Kidney (tissue), 14 donors: ENCODE results near the gene TMEM40. TPM values are rescaled to one million over a fixed set of nuclear protein-coding genes. Genes with fewer than 3 reads are reported as not detected.
"Not testable (repeated sequence)": the region's sequence is repeated elsewhere in the genome, so short reads cannot be mapped to it uniquely, and the experiment has no call there.

Experiments
- DNase-seq, 5 donors: peaks; one replicate each; pipeline ENCODE4 v3.0.0-alpha.2; 2013 to 2020
- FAIRE-seq: peaks from 2 replicates; lab custom pipeline; 2012; peaks lifted over from hg19 to GRCh38; lab: Jason Lieb, UNC
- H3K27ac ChIP-seq, 2 donors: one replicate each; pipeline ENCODE4 v1.7.0; 2013; ENCODE audit warnings: low read depth in 2 of 2, low read length in 2 of 2, inconsistent platforms in 1 of 2
- H3K27me3 ChIP-seq: one replicate; pipeline ENCODE4 v1.7.1; 2013; ENCODE audit warnings: low read length, inconsistent platforms; ENCODE audit not compliant: control insufficient read depth, insufficient read depth
- H3K36me3 ChIP-seq, 3 donors: one replicate each; pipeline versions ENCODE4 v1.7.0 to v1.7.1; 2013; ENCODE audit warnings: low read length in 3 of 3, control low read depth in 1 of 3, inconsistent platforms in 1 of 3; ENCODE audit not compliant: insufficient read depth in 3 of 3, control insufficient read depth in 2 of 3
- H3K4me1 ChIP-seq, 3 donors: one replicate each; pipeline versions ENCODE4 v1.7.0 to v1.7.1; 2013; ENCODE audit warnings: low read length in 3 of 3, inconsistent platforms in 1 of 3, low read depth in 1 of 3; ENCODE audit not compliant: control insufficient read depth in 2 of 3, insufficient read depth in 2 of 3
- H3K4me3 ChIP-seq, 3 donors: one replicate each; pipeline versions ENCODE4 v1.7.0 to v1.8.1; 2013; ENCODE audit warnings: low read length in 3 of 3, control low read depth in 1 of 3, inconsistent platforms in 1 of 3
- H3K9ac ChIP-seq, 3 donors: one replicate each; pipeline versions ENCODE4 v1.7.0 to v1.7.1; 2013; ENCODE audit warnings: low read length in 3 of 3, control low read depth in 1 of 3, inconsistent platforms in 1 of 3
- H3K9me3 ChIP-seq, 3 donors: one replicate each; pipeline versions ENCODE4 v1.7.0 to v1.7.1; 2013; ENCODE audit warnings: low read length in 3 of 3, control low read depth in 1 of 3, inconsistent platforms in 1 of 3; ENCODE audit not compliant: control insufficient read depth in 2 of 3, insufficient read depth in 1 of 3
- CTCF ChIP-seq: IDR thresholded peaks from 3 replicates; pipeline ENCODE4 v1.5.1; 2012; ENCODE audit warnings: mild to moderate bottlenecking, moderate library complexity, borderline replicate concordance; ENCODE audit not compliant: insufficient read depth; ENCODE audit errors: extremely low read depth
- intact Hi-C: fragments of 100-400 bp; cut with DNase I; formaldehyde crosslinking; loops from one replicate; pipeline ENCODE4 v1.11.1; 2022
- polyA plus RNA-seq: library from polyadenylated mRNA; stranded (reverse); fragments of 350-450 nt; fragmentation: Illumina TruSeq; extraction: RNeasy Lipid Tissue Mini Kit (QIAGEN cat#74804); gene quantifications from one replicate; pipeline ENCODE4 v1.2.3, GENCODE V29; 2014; ENCODE audit warnings: low read depth, low replicate concordance; ENCODE audit not compliant: insufficient read depth
- total RNA-seq: library from RNA; stranded (reverse); fragmentation: NEBNext Ultra II Directional; extraction: Animal tissue kit (Norgen Biotek cat#: 25700); gene quantifications from one replicate; pipeline ENCODE4 v1.2.1, GENCODE V29; 2021
- donor health status: control.
- donor health status: control.
- donor health status: control.
- donor health status: control.
- donor health status: control.
- donor health status: DM: yes; HTN: yes; CAD: no.
- donor health status: Normal renal cell carcinoma (clear cell type).

TMEM40 gene
- total and polyA plus RNA-seq, 2 donors from 2014 or later, result 0.52 TPM; not detected in 1

GRCh38 chr3:12785096-12785495, 26.0 kb upstream of the TMEM40 start:
- FAIRE-seq (no peak), DNase-seq (no peak)
- Histone ChIP-seq H3K9ac (no peak overlapping the region), H3K4me1 (no peaks in the 10 kb centered on the region), H3K27me3 (no peaks in the 10 kb centered on the region), H3K36me3 (no peaks in the 10 kb centered on the region), H3K9me3 (no peaks in the 10 kb centered on the region), H3K27ac (no peak overlapping the region), H3K4me3 (no peak overlapping the region)
- intact Hi-C loops, result no loop called here
- TF ChIP-seq CTCF, result no peak

GRCh38 chr3:12782172-12782815, 23.2 kb upstream of the TMEM40 start:
- H3K4me1 ChIP-seq, result no peaks in the 10 kb centered on the region
- FAIRE-seq (no peak), DNase-seq (peak in 3 of 5 donors; percentile 54 to 75 (median 74))
- H3K27me3 ChIP-seq, result no peaks in the 10 kb centered on the region
- H3K4me3 ChIP-seq, result no peak overlapping the region
- no peak for TF ChIP-seq CTCF
- no peaks in the 10 kb centered on the region for H3K36me3 ChIP-seq
- intact Hi-C loops, result no loop called here
- H3K9me3 ChIP-seq, result no peaks in the 10 kb centered on the region
- H3K9ac ChIP-seq, result no peak overlapping the region
- no peak overlapping the region for H3K27ac ChIP-seq

- no peak for TF ChIP-seq CTCF
- peak in 2 of 5 donors; percentile 26 to 65 for DNase-seq
- no peak overlapping the region for H3K27ac ChIP-seq
- H3K36me3 ChIP-seq, result no peaks in the 10 kb centered on the region
- H3K4me3 ChIP-seq, result no peak overlapping the region
- no peak overlapping the region for H3K9ac ChIP-seq
- no peaks in the 10 kb centered on the region for H3K9me3 ChIP-seq
- no peaks in the 10 kb centered on the region for H3K4me1 ChIP-seq
- intact Hi-C loops, result no loop called here
- no peak for FAIRE-seq
- no peaks in the 10 kb centered on the region for H3K27me3 ChIP-seq
Observed at GRCh38 chr3:12780751-12781150, 21.7 kb upstream of the TMEM40 start.

GRCh38 chr3:12777171-12777570, 18.1 kb upstream of the TMEM40 start:
- Histone ChIP-seq H3K9me3 (no peaks in the 10 kb centered on the region), H3K4me3 (no peak overlapping the region), H3K36me3 (no peaks in the 10 kb centered on the region), H3K4me1 (no peaks in the 10 kb centered on the region), H3K9ac (no peak overlapping the region), H3K27me3 (no peaks in the 10 kb centered on the region), H3K27ac (no peak overlapping the region)
- intact Hi-C loops, result no loop called here
- no peak for FAIRE-seq
- no peak for DNase-seq
- no peak for TF ChIP-seq CTCF

GRCh38 chr3:12775970-12776369, 16.9 kb upstream of the TMEM40 start:
- FAIRE-seq, intact Hi-C loops, H3K27me3 ChIP-seq, H3K36me3 ChIP-seq, H3K9me3 ChIP-seq, H3K4me1 ChIP-seq, H3K9ac ChIP-seq, H3K4me3 ChIP-seq, H3K27ac ChIP-seq, DNase-seq: not testable (repeated sequence)
